ENCODE measurements around the gene UBN2.

The UBN2 gene

GRCh38 chr7:139231513-139232376 is 708 bp downstream of the UBN2 start:
- peak; percentile 66 for DNase-seq (ENCODE audit: low spot score)

DNA sequence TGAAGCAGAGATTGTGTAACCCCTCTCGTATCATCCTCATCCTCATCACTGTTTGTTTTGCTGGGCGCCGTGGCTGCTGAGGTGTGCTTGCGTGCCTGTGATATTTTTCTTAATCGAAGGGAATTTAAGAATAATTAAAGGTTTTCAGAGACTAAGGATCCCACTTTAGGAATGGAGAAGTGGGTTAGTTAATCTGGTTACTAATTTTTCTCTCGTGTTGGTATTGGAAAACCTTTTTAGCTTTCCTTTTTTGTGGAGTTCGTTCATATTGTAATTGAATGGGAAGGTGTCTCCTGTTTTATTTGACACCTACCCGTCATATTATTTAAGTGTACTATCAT is 1.3 kb downstream of the UBN2 start:
- no peak for DNase-seq (ENCODE audit: low spot score)

- no peak for DNase-seq (ENCODE audit: low spot score)
These were observed 1.9 kb downstream of the UBN2 start for GRCh38 chr7:139232904-139233303.

DNA sequence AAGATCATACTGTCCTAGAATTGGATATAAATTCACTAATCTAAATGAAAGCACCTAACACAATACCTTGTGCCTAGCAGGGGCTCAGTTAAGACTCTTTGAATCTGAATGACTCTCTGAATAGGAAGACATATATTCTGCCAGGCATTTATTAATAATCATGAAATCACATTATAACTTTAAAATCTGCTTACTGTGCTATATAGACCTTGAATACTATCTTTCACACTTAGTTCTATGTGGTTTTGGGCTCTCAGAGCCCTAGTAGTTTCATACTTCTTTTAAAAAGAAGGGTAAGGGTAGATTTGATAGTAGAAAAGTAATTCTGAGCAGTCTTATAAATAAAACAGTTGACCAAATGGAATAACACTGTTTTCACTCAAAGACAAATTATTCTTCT is 10.2 kb downstream of the UBN2 start:
- DNase-seq (ENCODE audit: low spot score): no peak

- DNase-seq (ENCODE audit: low spot score): no peak
These were observed 11.8 kb downstream of the UBN2 start for GRCh38 chr7:139242741-139243281.

DNA sequence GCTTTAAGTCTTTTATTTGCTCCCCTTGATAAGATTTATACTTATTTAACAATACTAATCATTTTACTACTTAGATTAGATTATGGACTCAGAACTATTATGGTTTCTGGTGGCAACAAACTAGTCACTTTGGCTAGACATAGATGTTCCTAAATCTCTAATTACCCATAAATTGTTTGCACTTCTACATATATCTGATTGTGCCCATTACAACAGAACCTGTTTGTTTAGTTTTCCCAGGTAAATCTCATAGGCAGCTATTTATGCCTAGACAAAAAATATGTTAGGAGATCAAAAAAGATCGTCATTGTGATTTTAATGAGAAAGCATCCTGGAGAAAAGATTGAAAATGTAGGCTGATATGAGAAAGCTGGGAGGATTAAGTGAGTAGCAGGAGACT is 14.4 kb downstream of the UBN2 start:
- DNase-seq (ENCODE audit: low spot score): no peak

- DNase-seq (ENCODE audit: low spot score): no peak
These were observed 15.5 kb downstream of the UBN2 start for GRCh38 chr7:139246494-139246893.

DNA sequence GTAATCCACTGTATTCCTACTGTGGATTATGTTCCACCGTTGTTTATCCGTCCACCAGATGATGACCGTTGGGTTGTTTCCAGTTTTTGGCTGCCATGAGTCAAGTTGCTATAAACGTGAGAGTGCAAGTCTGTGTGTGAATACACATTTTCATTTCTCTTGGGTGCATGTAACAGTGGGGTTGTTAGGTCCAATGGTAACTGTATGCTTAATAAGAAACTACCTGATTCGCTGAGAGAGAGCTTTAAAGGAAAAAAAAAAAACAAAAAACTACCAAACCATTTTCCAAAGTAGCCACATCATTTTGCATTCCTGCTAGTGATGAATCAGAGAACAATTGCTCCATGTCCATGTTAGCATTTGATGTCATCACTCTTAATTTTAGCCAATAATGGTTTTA is 15.9 kb downstream of the UBN2 start:
- no peak for DNase-seq (ENCODE audit: low spot score)

DNA sequence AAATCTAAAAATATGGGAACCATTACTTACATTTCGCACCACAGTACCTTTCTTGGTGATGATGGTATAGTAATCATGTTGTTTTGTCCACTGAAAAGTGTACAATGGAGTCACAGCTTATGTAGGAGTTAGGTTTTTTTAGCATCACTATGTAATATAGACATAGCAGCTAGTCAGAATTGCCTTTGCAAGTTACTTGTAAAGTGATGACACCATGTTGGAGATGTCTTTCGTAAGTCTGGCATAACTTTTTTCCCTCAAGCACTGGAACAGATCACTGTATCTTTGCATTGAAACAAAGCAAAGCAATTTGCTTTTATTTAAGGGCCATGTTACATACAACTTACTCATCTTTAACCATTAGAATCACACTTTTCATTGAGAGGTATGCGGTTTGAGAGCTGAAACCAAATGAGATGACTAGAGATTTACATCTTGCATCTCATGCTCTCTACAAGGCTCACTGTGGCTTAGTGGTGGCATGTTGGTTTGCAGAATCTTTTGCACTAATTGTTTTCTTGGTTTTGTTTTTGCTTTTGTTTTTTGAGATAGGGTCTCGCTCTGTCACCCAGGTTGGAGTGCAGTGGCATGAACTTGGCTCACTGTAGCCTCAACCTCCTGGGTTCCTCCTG is 18.3 kb downstream of the UBN2 start:
- DNase-seq (ENCODE audit: low spot score): no peak

GRCh38 chr7:139252451-139252850 is 21.4 kb downstream of the UBN2 start:
- no peak for DNase-seq (ENCODE audit: low spot score)

GRCh38 chr7:139254281-139254680 is 23.2 kb downstream of the UBN2 start:
- no peak for DNase-seq (ENCODE audit: low spot score)

DNA sequence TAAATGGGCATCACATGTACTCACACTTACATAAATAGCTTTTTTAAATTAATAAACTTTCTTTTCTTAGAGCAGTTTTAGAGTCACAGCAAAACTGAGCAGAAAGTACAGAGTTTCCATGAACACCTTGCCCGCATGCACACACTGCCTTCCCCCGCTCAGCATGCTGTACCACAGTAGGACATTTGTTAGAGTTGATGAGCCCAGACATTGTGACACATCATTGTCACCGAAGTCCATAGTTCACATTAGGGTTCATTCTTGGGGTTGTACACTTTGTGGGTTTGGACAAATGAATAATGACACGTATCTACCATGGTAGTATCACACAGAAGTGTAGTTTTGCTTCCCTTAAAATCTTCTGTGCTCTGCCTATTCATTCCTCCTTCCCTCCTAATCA is 23.7 kb downstream of the UBN2 start:
- no peak for DNase-seq (ENCODE audit: low spot score)

DNA sequence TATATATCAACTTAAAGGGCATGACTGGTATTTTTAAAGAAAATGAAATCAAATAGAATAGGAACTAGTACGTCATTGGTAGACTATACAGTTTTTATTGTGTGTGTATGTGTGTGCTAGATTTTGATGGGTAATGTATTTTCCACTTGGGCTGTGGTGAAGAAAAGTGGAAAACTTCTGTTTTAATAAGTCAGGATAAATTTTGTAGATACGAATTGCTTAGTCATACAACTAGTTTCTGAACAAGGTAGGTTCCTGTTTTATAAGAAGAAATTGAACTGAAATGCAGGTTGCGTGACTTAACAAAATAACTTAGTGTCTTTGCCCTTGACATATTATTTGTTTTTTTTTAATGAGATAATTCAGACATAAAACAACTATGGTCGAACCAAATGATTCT is 24.3 kb downstream of the UBN2 start:
- no peak for DNase-seq (ENCODE audit: low spot score)

- no peak for DNase-seq (ENCODE audit: low spot score)
These were observed 28.1 kb downstream of the UBN2 start for GRCh38 chr7:139259142-139259541.

DNA sequence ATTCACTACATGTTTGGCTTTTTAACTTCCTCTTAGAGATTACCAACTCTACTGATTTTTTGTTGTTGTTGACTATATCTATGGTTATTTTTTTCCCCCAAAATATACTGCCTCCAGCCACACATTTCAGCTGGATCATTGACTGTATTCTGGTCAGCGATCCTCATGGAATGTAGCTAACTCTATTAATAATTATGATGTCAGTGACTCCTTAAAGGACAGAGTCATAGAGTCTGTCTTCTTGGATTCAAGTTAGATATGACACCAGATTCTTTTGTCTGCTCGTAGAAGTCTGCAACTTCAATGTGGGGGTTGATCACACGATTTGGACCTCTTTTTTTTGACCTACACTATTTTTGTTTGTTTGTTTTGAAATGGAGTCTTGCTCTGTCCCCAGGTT is 33.2 kb downstream of the UBN2 start:
- no peak for DNase-seq (ENCODE audit: low spot score)

- DNase-seq (ENCODE audit: low spot score): no peak
These were observed 34.6 kb downstream of the UBN2 start for GRCh38 chr7:139265673-139266072.

DNA sequence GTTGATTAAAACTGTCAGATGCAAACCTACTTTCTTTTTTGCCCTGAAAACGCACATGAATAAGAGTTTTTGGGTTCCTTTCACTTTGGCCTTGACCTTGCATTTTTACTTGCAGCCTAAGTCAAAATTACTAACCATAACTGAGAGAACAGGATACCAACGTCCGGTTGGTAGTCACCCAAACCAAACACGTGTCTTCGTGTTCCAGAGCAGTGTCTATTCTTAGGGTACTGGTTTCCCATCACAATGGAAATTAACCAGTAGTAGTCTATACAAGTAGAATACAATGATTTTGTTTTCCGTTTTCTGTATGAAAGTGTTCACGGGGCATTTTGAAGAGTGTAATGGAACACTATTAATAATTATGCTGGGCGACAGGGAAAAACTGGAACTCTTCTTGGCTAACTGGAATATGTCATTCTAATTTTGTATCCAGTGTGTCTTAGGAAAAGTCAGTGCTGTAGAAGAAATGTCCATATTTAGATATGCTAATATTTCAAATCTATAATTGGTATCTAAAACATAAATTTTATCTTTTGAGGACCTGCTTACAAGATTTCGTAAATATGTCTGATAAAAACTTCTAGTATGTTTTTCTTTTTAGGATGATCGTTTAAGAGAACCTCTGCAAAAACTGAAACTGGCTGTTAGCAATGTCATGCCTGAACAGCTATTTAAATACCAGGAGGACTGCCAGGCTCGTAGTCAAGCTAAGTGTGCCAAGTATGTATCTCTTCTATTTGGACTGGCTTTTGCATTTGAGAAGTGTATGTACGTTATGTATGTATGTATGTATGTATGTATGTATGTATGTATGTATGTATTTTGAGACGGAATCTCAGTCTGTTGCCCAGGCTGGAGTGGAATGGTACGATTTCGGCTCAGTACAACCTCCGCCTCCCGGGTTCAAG is 40.9 kb downstream of the UBN2 start:
- no peak for DNase-seq (ENCODE audit: low spot score)

DNA sequence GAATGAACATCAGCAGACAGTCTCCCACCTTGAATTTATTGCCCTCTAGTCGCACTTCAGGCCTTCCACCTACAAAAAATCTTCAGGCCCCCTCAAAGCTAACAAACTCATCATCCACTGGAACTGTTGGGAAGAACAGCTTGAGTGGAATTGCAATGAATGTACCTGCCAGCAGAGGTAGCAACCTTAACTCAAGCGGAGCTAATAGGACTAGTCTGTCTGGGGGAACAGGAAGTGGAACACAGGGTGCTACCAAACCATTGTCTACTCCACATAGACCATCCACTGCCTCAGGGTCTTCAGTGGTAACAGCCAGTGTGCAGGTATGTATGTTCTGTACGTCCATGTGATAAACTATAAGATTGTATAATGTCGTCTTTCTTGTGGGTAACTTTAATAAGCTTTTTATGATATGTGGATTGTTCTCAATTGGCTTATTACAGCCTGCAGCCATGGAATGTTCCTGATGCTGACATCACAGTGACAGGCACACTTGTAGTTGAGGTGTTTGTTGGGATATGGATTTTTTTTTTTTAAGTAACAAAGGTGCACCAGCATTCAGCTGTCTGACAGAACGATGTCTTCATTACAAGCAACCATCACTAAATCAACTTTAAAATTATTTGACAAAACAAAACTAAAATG is 53.3 kb downstream of the UBN2 start:
- DNase-seq (ENCODE audit: low spot score): no peak

GRCh38 chr7:139286144-139286543 is 55.1 kb downstream of the UBN2 start:
- DNase-seq (ENCODE audit: low spot score): no peak

- DNase-seq (ENCODE audit: low spot score): no peak
These were observed 61.8 kb downstream of the UBN2 start for GRCh38 chr7:139292821-139293220.

GRCh38 chr7:139293534-139293933 is 62.5 kb downstream of the UBN2 start:
- no peak for DNase-seq (ENCODE audit: low spot score)

- no peak for DNase-seq (ENCODE audit: low spot score)
These were observed 63.2 kb downstream of the UBN2 start for GRCh38 chr7:139294241-139294640.

Data from left forelimb (tissue), 1 donor.